Posterior vena cava (tissue), 2 donors: ENCODE measurements around the gene LCORL. TPM values are rescaled to one million over a fixed set of nuclear protein-coding genes. Genes with fewer than 3 reads are reported as not detected.

Source experiments
- DNase-seq: peaks from one replicate; pipeline ENCODE4 v3.0.0-alpha.2; 2020; ENCODE audit warnings: low spot score
- intact Hi-C, 2 donors: fragments of 100-400 bp; cut with DNase I; formaldehyde crosslinking; loops; one replicate each; pipeline versions ENCODE4 v1.14.1 to v1.14.2; 2022 to 2023
- total RNA-seq, 2 donors: library from RNA; stranded (reverse); fragmentation: NEBNext Ultra II Directional; extraction: Animal tissue kit (Norgen Biotek cat#: 25700); gene quantifications; one replicate each; pipeline ENCODE4 v1.2.1, GENCODE V29; 2021
- donor health status: DM: yes; HTN: yes; CAD: no.
- donor health status: DM: yes; HTN: yes; CAD: no.

Gene LCORL
- total RNA-seq, 2 donors from 2014 or later = 9.3 to 12.0 TPM

GRCh38 chr4:17809667-17810066 is 211.9 kb downstream of the LCORL start:
- intact Hi-C loops = loop anchor here in 1 of 2 donors (10.0 kb wide), 1 partner anchor 215 kb away; the partner anchor contains the start of gene LCORL
- DNase-seq = no peak

DNA sequence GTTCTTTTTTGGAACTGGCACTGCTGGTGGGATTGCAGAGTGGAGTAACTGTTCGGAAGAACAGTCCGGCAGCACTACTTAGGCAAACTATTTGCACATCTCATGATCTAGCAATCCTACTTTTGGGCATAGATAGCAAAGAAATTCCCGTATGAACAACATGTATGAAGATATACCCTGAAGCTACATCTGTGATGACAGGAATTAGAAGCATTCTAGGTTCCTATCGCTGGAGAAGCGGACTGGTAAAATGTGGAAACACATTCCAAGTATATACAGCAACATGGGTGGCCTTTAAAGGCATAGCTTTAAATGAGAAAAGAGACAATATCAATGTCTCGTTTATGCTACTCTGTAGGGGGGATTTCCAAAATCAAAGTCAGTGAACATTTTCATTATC is 214.1 kb downstream of the LCORL start:
- intact Hi-C loops = no loop called here
- no peak for DNase-seq

DNA sequence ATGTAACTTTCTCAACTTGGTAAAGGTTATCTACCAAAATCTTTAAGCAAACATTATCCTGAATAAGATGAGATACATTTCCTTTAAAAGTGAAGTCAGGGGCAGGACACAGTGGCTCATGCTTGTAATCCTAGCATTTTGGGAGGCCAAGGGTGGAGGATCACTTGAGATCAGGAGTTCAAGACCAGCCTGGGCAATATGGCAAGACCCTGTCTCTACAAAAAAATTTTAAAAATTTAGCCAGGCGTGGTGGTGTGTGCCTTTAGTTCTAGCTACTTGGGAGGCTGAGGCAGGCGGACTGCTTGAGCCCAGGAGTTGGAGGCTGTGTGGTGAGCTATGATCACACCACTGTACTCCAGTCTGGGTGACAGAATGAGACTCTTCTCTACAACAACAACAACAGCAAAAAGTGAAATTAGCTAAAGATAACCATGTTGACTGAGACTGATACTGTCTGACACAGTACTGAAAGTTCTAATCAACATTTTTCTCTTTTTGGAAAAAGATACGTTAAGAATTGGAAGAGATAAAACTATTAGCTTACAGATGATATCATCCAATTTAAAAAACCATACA is 215.9 kb downstream of the LCORL start:
- DNase-seq = no peak
- intact Hi-C loops = no loop called here

- intact Hi-C loops = no loop called here
- no peak for DNase-seq
These were observed 223.7 kb downstream of the LCORL start for GRCh38 chr4:17797808-17798207.

- intact Hi-C loops = no loop called here
- no peak for DNase-seq
These were observed 226.8 kb downstream of the LCORL start for GRCh38 chr4:17794730-17795129.

Other genes with a start within 250 kb of the LCORL start
- gene FAM184B, start 240.1 kb downstream of the LCORL start, total RNA-seq = not detected
- gene DCAF16, start 211.0 kb downstream of the LCORL start, total RNA-seq = 10 to 100 TPM; 25.1 to 25.9 TPM
- gene NCAPG, start 210.8 kb downstream of the LCORL start, total RNA-seq = under 1 TPM; 0.10 to 0.74 TPM